Measurements from ENCODE around the gene KAT7.
"Not testable (repeated sequence)": the region's sequence is repeated elsewhere in the genome, so short reads cannot be mapped to it uniquely, and the experiment has no call there.

Gene KAT7

GRCh38 chr17:49814781-49815529 lies 26.5 kb downstream of the KAT7 start:
- no peak for DNase-seq

DNA sequence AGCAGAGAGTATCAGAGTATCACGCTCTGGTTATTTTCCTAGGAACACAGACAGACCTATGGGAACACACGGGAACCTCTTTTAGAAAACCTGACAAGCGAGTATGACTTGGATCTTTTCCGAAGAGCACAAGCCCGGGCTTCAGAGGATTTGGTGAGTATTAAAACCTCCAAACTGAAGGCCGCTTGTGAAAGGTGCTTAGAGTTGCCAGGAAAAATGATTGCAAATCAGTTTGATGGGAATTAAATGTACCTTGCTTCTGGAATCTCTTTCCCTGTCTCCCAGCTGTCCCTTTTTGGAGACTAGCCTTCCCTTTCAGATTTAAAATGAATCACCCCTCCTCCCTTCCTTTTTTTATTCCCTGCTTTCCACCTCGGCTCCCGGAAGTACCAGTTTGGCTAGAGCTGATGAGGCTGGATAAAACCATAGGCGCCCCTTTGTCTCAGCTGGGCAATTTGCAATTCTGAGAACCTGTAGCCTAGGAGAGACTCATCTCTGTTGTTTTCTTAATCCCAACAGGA lies 27.3 kb downstream of the KAT7 start:
- no peak for DNase-seq

- DNase-seq = peak; percentile 32
These were observed 29.5 kb downstream of the KAT7 start for GRCh38 chr17:49817993-49818392.

GRCh38 chr17:49819138-49819537 lies 30.7 kb downstream of the KAT7 start:
- DNase-seq = no peak

GRCh38 chr17:49819651-49820050 lies 31.2 kb downstream of the KAT7 start:
- no peak for DNase-seq

DNA sequence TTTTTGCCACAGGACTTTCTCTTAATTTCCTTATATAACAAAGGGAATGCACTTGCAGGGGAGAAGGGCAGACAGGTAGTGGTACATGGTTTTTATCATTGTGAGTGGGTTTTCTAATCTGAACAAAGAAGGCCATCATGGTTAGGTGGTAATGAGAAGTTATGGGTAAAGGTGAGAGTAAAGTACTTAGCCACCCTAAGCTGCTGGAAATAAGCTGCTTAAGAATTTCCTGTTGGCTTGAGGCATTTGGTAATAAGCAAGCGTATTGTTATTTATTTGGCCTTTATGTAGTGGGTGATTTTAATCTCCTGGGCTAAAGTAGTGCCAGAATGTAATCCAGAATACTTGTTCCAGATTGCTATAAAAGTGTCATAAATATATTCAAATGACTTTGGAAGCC lies 32.3 kb downstream of the KAT7 start:
- no peak for DNase-seq

- no peak for DNase-seq
These were observed 33.0 kb downstream of the KAT7 start for GRCh38 chr17:49821466-49821865.

GRCh38 chr17:49821916-49822315 lies 33.4 kb downstream of the KAT7 start:
- no peak for DNase-seq

DNA sequence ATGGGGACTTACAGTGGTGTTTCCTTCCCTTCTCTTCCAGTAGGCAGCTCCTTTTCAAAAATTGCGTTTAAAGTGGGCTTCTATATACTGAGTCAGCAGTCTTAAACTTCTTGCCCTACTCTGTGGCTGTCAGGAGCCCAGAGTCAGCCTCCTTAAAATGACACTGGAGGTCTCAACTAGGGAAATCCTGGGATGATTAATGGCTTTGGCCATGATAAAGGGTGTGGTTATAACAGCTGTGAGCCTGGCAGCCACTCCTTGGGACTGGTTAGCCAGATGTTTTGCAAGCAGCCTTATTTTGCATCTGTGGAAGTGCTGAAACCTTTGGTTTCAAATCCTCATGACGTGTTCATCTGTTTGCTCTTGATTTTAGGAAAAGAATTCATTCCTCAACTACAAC lies 34.3 kb downstream of the KAT7 start:
- DNase-seq = no peak

GRCh38 chr17:49823614-49824013 lies 35.1 kb downstream of the KAT7 start:
- no peak for DNase-seq

GRCh38 chr17:49825645-49826044 lies 37.2 kb downstream of the KAT7 start:
- no peak for DNase-seq

GRCh38 chr17:49828325-49828724 lies 39.8 kb downstream of the KAT7 start:
- DNase-seq = not testable (repeated sequence)

DNA sequence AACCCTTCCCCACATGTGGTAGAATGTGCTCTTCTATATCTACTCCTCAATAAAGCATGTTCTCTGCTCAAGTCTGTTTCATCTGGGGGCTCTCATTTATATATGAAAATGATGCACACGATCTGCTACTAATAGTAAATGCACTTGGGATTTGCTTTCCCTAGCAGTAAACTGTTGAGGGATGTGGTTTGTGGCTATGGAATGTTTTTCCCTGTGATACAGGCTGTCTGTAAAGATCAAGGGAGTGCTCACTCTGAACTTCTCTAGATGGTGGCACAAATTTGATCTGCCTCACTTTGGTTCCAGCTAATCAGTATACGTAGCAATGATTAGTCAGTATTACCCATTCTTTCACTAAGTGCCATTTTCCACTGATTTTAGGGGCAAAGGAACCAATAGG lies 40.5 kb downstream of the KAT7 start:
- no peak for DNase-seq

DNA sequence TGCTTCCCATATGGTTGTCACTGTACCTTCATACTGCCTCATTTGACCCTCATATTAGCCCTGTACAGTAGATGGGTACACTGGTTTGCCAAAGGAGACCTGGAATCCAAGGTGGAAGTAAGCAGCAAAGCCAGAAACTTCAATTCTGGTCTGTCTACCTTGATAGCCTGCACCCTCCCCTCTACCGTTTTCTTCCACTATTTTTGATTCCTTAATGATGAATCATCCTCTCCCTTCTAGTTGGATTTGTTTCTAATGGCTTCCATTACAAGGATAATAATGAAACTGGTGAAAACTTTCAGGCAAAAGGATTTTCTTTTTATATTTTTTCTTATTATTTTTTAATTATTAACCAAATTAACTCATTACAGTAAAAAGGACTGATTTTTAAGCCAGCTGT lies 42.1 kb downstream of the KAT7 start:
- DNase-seq = no peak

- DNase-seq = no peak
These were observed 44.5 kb downstream of the KAT7 start for GRCh38 chr17:49832840-49833599.

GRCh38 chr17:49834118-49834743 lies 45.8 kb downstream of the KAT7 start:
- DNase-seq = no peak

- DNase-seq = no peak
These were observed 47.0 kb downstream of the KAT7 start for GRCh38 chr17:49835472-49835871.

DNA sequence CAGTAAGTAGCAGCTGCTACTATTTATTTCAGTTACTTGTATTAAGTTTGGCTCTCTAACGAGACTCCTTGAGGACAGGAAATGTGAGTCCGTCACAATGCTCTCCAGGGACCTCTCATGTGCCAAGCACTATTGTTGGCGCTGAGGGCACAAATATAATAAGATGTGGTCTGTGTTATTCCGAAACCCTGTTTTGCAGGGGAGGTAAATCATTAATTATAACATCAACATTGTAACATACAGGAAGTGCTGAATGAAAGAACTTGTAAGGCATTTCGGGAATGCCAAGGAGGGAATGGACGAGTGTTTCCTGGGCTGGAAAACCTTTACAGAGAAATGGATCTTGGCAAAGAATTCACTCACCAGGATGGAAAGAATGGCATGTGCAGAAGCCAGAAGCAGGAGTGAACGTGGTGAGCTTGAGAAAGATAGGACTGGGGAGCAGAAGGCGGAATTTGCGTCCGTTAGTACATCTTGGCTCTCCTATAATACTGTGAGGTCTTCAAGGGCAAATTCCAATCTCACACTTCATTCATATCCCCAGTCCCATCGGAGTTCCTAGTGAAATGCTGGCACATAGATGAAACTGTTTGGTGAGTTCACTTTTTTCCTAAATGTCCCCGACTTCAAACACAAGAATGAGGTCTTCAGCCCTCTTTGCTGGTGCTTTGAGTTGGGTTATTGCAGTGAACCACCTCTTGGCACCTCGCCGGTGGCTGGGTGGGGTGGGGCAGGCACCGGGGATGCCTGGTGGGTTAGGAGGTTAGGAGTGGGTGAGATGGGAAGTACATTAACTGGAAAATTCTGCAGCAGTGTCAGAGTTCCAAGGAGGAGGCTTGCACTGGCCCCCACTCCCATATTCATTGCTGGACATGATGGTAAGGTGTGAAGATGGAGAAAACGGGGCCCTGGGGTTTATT lies 47.9 kb downstream of the KAT7 start:
- DNase-seq = no peak

DNA sequence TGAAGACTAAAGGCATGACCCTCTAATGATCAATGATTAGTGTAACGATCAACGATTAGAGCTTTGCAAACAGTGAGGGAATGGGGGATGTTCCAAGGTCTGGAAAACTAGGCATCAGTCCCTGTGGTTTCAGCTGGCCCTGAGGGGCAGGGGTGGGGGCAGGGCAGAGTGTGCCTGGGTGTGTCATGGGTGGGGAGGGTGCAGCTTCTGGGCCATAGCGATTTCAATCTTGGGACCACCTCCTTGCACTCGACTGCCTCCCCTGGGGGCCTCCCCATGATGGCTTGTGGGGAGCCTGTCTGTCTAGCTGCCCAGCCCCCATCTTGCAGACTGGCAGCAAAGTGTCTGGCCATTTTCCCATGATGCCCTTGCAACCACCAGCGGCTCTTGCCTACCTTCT lies 51.0 kb downstream of the KAT7 start:
- DNase-seq = no peak

GRCh38 chr17:49841548-49841947 lies 53.1 kb downstream of the KAT7 start:
- DNase-seq = no peak

GRCh38 chr17:49842371-49842770 lies 53.9 kb downstream of the KAT7 start:
- DNase-seq = no peak

GRCh38 chr17:49842846-49843245 lies 54.4 kb downstream of the KAT7 start:
- no peak for DNase-seq
